SU-DHL-6 (cell line): ENCODE results near the gene ME3.

ENCODE experiments used
- H2AFZ ChIP-seq: fragments of 200-600 bp; sonication (generic); 2 replicates; pipeline ENCODE4 v1.6.1; 2014; ENCODE audit warnings: low read depth, mild to moderate bottlenecking, moderate library complexity, mixed read lengths, antibody characterized with exemption, low read length; ENCODE audit not compliant: severe bottlenecking
- H3F3A ChIP-seq: fragments of 200-600 bp; shearing (Covaris generic); 2 replicates; pipeline ENCODE4 v1.6.0; 2016; ENCODE audit warnings: antibody characterized with exemption, mild to moderate bottlenecking; ENCODE audit not compliant: insufficient read depth
- H3K27ac ChIP-seq: fragments of 200-600 bp; sonication (generic); 2 replicates; pipeline ENCODE4 v1.5.1; 2016; ENCODE audit warnings: low read depth, mild to moderate bottlenecking, low read length, moderate library complexity, mixed read lengths
- H3K27me3 ChIP-seq: fragments of 200-600 bp; sonication (generic), shearing (Covaris generic); 2 replicates; pipeline ENCODE4 v1.6.0; 2014; ENCODE audit warnings: mild to moderate bottlenecking, low read length
- H3K36me3 ChIP-seq: fragments of 200-600 bp; sonication (generic); 2 replicates; pipeline ENCODE4 v1.6.1; 2014; ENCODE audit warnings: mild to moderate bottlenecking, low read length, mixed read lengths
- H3K4me2 ChIP-seq: fragments of 300-600, 200-600 bp; shearing (Covaris generic), sonication (generic); 2 replicates; pipeline ENCODE4 v1.6.0; 2014; ENCODE audit warnings: low read length, low read depth, mild to moderate bottlenecking; ENCODE audit not compliant: poor library complexity, severe bottlenecking
- H3K4me3 ChIP-seq: fragments of 200-600 bp; sonication (generic); 2 replicates; pipeline ENCODE4 v1.5.1; 2014; ENCODE audit warnings: antibody characterized with exemption, low read length, mild to moderate bottlenecking, mixed read lengths; ENCODE audit not compliant: insufficient read depth, poor library complexity, severe bottlenecking
- H3K79me2 ChIP-seq: fragments of 200-600 bp; sonication (generic); 2 replicates; pipeline ENCODE4 v1.6.1; 2014; ENCODE audit warnings: mild to moderate bottlenecking, low read length, moderate library complexity; ENCODE audit not compliant: insufficient read depth
- H3K9ac ChIP-seq: fragments of 200-600 bp; sonication (generic); 2 replicates; pipeline ENCODE4 v1.7.0; 2014; ENCODE audit warnings: mild to moderate bottlenecking, low read length
- H3K9me2 ChIP-seq: fragments of 200-600 bp; sonication (generic); replicated peaks from 2 replicates; pipeline ENCODE4 v1.6.1; 2014; ENCODE audit warnings: low read length; ENCODE audit not compliant: insufficient read depth
- H3K9me3 ChIP-seq: fragments of 200-600 bp; sonication (generic); 2 replicates; pipeline ENCODE4 v1.6.1; 2014; ENCODE audit warnings: low read length, mixed read lengths; ENCODE audit not compliant: insufficient read depth
- H4K20me1 ChIP-seq: fragments of 200-600 bp; sonication (generic); 2 replicates; pipeline ENCODE4 v1.6.1; 2014; ENCODE audit warnings: low read depth, mild to moderate bottlenecking, antibody characterized with exemption, low read length, moderate library complexity, mixed read lengths
- CTCF ChIP-seq: fragments of 200-600 bp; sonication (generic); IDR thresholded peaks from one replicate; pipeline ENCODE4 v1.5.1; 2017; ENCODE audit warnings: antibody characterized with exemption, mild to moderate bottlenecking, low read length, moderate library complexity; ENCODE audit not compliant: insufficient read depth, poor library complexity, severe bottlenecking
- EZH2phosphoT487 ChIP-seq: fragments of 200-600 bp; sonication (generic), shearing (Covaris generic); conservative IDR thresholded peaks from 2 replicates; pipeline ENCODE4 v1.6.1; 2018; ENCODE audit warnings: mild to moderate bottlenecking, antibody characterized with exemption, low read length, moderate library complexity, mixed read lengths

Gene ME3

GRCh38 chr11:86692746-86693145 is 20.3 kb upstream of the ME3 start:
- Histone ChIP-seq H3K4me2 (no peak overlapping the region), H3K9me2 (no peaks in the 10 kb centered on the region), H3F3A (no peaks in the 10 kb centered on the region), H3K9ac (no peak overlapping the region), H3K36me3 (no peaks in the 10 kb centered on the region), H3K27ac (no peak overlapping the region), H3K9me3 (no peaks in the 10 kb centered on the region), H3K79me2 (no peaks in the 10 kb centered on the region), H2AFZ (no peak overlapping the region), H4K20me1 (no peaks in the 10 kb centered on the region), H3K4me3 (no peak overlapping the region), H3K27me3 (no peaks in the 10 kb centered on the region)
- TF ChIP-seq CTCF = no peak
- TF ChIP-seq EZH2phosphoT487 = no peak

- Histone ChIP-seq H3K9me3 (no peaks in the 10 kb centered on the region), H3K4me2 (no peak overlapping the region)
- TF ChIP-seq EZH2phosphoT487 (no peak), CTCF (no peak)
Measured at GRCh38 chr11:86692317-86692716, 19.9 kb upstream of the ME3 start.

GRCh38 chr11:86688398-86689179 is 16.2 kb upstream of the ME3 start:
- Histone ChIP-seq H3K4me2 (no peak overlapping the region), H3K27ac (no peak overlapping the region), H2AFZ (no peak overlapping the region)

More at GRCh38 chr11:86692317-86692716, 19.9 kb upstream of the ME3 start:
- Histone ChIP-seq H2AFZ (no peak overlapping the region), H3K79me2 (no peaks in the 10 kb centered on the region), H4K20me1 (no peaks in the 10 kb centered on the region), H3K36me3 (no peaks in the 10 kb centered on the region), H3F3A (no peaks in the 10 kb centered on the region), H3K9me2 (no peaks in the 10 kb centered on the region), H3K4me3 (no peak overlapping the region), H3K9ac (no peak overlapping the region), H3K27me3 (no peaks in the 10 kb centered on the region), H3K27ac (no peak overlapping the region)

More at GRCh38 chr11:86688398-86689179, 16.2 kb upstream of the ME3 start:
- Histone ChIP-seq H3F3A (no peaks in the 10 kb centered on the region), H3K4me3 (no peak overlapping the region), H3K9ac (no peak overlapping the region), H3K9me2 (no peaks in the 10 kb centered on the region), H3K36me3 (no peaks in the 10 kb centered on the region), H3K79me2 (no peaks in the 10 kb centered on the region), H4K20me1 (no peaks in the 10 kb centered on the region), H3K27me3 (no peaks in the 10 kb centered on the region), H3K9me3 (no peaks in the 10 kb centered on the region)
- no peak for TF ChIP-seq CTCF
- no peak for TF ChIP-seq EZH2phosphoT487
